Activated naive CD4-positive, alpha-beta T cell treated with anti-CD3 and anti-CD28 coated beads for 36 hours (primary cell): ENCODE measurements around the gene TRAIP. TPM values are rescaled to one million over a fixed set of nuclear protein-coding genes. Genes with fewer than 3 reads are reported as not detected.

ENCODE experiments used
- CTCF ChIA-PET: fragments of 350-600 bp; sonication (Branson Sonifier 250); formaldehyde crosslinking; loops from one replicate; lab custom pipeline; 2021; ENCODE audit warnings: antibody characterized with exemption; lab: Charles Lee
- DNase-seq: peaks from one replicate; pipeline ENCODE4 v3.0.0-alpha.2; 2020
- H3K27ac Mint-ChIP-seq: one replicate; pipeline ENCODE4 v1.8.0; 2021; ENCODE audit warnings: mild to moderate bottlenecking, mixed read lengths
- H3K27me3 Mint-ChIP-seq: one replicate; pipeline ENCODE4 v1.8.0; 2021; ENCODE audit warnings: low read depth, mixed read lengths
- H3K36me3 Mint-ChIP-seq: one replicate; pipeline ENCODE4 v1.8.0; 2021; ENCODE audit warnings: low read depth, mixed read lengths
- H3K4me1 Mint-ChIP-seq: one replicate; pipeline ENCODE4 v1.8.0; 2021; ENCODE audit warnings: low read depth, mixed read lengths
- H3K4me3 Mint-ChIP-seq: one replicate; pipeline ENCODE4 v1.8.0; 2021; ENCODE audit warnings: mild to moderate bottlenecking, moderate library complexity, mixed read lengths
- H3K9me3 Mint-ChIP-seq: one replicate; pipeline ENCODE4 v1.8.0; 2021; ENCODE audit warnings: mixed read lengths
- intact Hi-C: fragments of 100-400 bp; cut with micrococcal nuclease; formaldehyde crosslinking; loops from one replicate; pipeline ENCODE4 v1.15.1; 2023
- total RNA-seq, 2 experiments: library from RNA; stranded (reverse); gene quantifications; one replicate each; pipeline ENCODE4 v1.2.3, GENCODE V29; 2021

Gene TRAIP
- total RNA-seq, 2 experiments from 2014 or later, result 21.5 to 25.7 TPM

DNA sequence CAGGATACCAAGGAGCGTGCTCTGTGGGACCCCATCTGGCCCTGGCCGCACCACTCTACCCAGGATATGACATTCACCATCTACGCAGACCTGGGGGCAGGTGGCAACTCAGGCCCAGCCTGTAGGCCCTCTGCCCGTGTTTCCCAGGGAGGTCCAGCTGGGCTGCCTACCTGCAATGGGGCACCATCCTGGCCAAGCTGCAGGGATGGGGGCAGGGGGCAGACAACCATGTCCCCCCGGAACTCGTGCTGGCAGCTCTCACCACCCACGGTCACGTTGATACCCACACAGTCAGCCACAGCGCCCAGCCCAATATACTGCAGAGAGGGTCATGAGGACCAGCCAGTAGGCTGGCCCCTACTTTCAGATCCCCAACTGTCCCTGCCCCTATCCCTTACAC lies 39.4 kb upstream of the TRAIP start:
- H3K4me1 Mint-ChIP-seq, result no peaks in the 10 kb centered on the region
- CTCF ChIA-PET, result no interaction called here
- no peak overlapping the region for H3K4me3 Mint-ChIP-seq
- no peak overlapping the region for H3K27ac Mint-ChIP-seq
- H3K36me3 Mint-ChIP-seq, result no peaks in the 10 kb centered on the region
- intact Hi-C loops, result no loop called here
- DNase-seq, result no peak
- H3K9me3 Mint-ChIP-seq, result no peaks in the 10 kb centered on the region
- H3K27me3 Mint-ChIP-seq, result no peaks in the 10 kb centered on the region

- Mint-ChIP-seq H3K9me3 (no peaks in the 10 kb centered on the region), H3K27me3 (no peaks in the 10 kb centered on the region), H3K4me1 (no peaks in the 10 kb centered on the region), H3K36me3 (no peaks in the 10 kb centered on the region), H3K4me3 (no peak overlapping the region), H3K27ac (no peak overlapping the region)
- no peak for DNase-seq
- CTCF ChIA-PET, result no interaction called here
- intact Hi-C loops, result no loop called here
Measured at GRCh38 chr3:49889296-49889695, 32.9 kb upstream of the TRAIP start.

- no peaks in the 10 kb centered on the region for H3K36me3 Mint-ChIP-seq
- no peaks in the 10 kb centered on the region for H3K4me1 Mint-ChIP-seq
- DNase-seq, result no peak
- H3K27me3 Mint-ChIP-seq, result no peaks in the 10 kb centered on the region
- H3K9me3 Mint-ChIP-seq, result no peaks in the 10 kb centered on the region
- intact Hi-C loops, result no loop called here
- no peak overlapping the region for H3K4me3 Mint-ChIP-seq
- H3K27ac Mint-ChIP-seq, result no peak overlapping the region
- CTCF ChIA-PET, result no interaction called here
Measured at GRCh38 chr3:49886922-49887265, 30.5 kb upstream of the TRAIP start.

- Mint-ChIP-seq H3K4me3 (no peak overlapping the region), H3K9me3 (no peaks in the 10 kb centered on the region), H3K36me3 (no peaks in the 10 kb centered on the region), H3K4me1 (no peaks in the 10 kb centered on the region), H3K27ac (no peak overlapping the region), H3K27me3 (peaks cover 2% of the 10 kb centered on the region)
- no peak for DNase-seq
- intact Hi-C loops, result no loop called here
- CTCF ChIA-PET, result interaction anchor here (0.8 kb wide), 1 partner anchor 23 kb away, joined by 3 read pairs; no protein-coding TSS in a partner anchor
Measured at GRCh38 chr3:49883998-49884397, 27.6 kb upstream of the TRAIP start.

DNA sequence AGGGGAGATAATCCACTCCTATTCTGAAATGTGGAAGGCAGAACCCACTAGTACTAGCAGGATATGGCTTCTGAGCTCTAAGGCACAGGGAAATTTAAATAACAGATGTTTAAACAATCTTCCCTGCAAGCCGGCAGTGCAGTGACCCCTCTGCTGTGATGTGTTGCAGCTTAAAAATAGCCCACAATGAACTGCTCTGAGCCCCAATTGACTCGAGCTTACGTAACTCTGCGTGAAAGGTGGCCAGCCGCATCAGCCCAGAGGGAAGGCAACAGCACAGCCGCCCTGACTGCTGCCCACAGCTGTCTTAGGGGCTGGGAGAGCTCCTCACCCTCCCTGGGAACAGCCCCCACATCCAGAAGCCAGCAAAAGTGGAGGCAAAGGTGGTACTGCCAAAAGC lies 25.8 kb upstream of the TRAIP start:
- H3K4me1 Mint-ChIP-seq, result no peaks in the 10 kb centered on the region
- H3K27ac Mint-ChIP-seq, result no peak overlapping the region
- no peaks in the 10 kb centered on the region for H3K36me3 Mint-ChIP-seq
- H3K4me3 Mint-ChIP-seq, result no peak overlapping the region
- peaks cover 2% of the 10 kb centered on the region for H3K27me3 Mint-ChIP-seq
- intact Hi-C loops, result no loop called here
- H3K9me3 Mint-ChIP-seq, result no peaks in the 10 kb centered on the region
- CTCF ChIA-PET, result no interaction called here
- DNase-seq, result no peak

DNA sequence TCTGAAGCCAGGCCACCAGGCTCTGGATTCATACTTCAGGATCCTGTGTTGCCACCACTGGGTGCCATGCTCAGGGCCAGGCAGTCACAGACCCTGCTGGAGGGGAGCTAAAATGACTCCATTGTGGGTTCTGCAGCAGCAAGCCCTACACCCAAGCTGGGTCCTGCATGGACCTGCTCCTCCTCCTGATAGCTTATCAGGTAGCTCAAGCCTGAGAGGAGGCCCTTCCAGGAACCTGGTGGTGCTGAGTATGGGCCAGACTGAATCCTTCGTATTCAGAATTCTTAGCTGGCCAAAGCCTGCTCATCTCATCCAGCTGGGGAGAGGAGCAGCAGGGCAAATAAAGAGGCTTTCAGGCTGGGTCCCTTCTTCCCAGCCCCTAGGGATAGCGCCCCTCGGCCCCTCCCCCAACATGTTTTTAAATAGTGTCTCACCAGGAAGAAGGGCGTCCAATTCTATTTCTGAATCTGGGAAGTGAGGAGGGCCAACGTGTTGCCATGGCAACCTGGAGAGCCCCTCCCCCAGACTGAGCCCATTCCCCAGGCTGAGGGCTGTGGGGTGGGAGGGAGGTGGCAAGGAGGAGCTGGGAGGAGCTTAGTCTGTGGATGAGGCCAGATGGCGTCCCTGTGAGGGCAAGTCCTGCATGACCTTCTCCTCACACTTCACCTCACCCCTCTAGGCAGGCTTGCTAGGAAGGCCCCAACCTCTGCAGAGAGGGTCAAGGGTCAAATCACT lies 24.4 kb upstream of the TRAIP start:
- Mint-ChIP-seq H3K9me3 (no peaks in the 10 kb centered on the region), H3K36me3 (no peaks in the 10 kb centered on the region), H3K4me1 (no peaks in the 10 kb centered on the region), H3K4me3 (no peak overlapping the region), H3K27me3 (peaks cover 2% of the 10 kb centered on the region), H3K27ac (no peak overlapping the region)
- CTCF ChIA-PET, result interaction anchor here (0.8 kb wide), 1 partner anchor 25 kb away, joined by 3 read pairs; no protein-coding TSS in a partner anchor
- intact Hi-C loops, result no loop called here
- no peak for DNase-seq

DNA sequence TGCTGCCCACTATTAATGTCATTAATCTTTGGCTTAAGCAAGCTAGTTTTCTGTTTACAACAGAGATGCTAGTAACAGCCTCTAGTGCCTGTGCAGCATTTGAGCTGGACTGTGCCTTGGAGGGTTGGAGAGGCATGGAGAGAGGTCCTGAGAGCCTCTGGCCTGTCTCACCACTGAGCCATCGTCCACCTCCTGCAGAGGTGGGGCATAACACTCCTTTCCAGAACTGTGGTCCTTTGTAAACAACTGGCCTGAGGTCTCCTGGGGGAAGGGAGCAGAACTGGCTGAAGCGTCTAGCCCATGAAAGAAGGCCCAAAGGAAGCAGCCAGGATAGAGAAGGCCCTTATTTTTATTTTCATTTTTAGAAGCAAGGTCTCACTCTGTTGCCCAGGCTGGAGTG lies 23.4 kb upstream of the TRAIP start:
- Mint-ChIP-seq H3K9me3 (no peaks in the 10 kb centered on the region), H3K4me1 (no peaks in the 10 kb centered on the region), H3K36me3 (no peaks in the 10 kb centered on the region), H3K27ac (no peak overlapping the region), H3K4me3 (no peak overlapping the region), H3K27me3 (peaks cover 2% of the 10 kb centered on the region)
- DNase-seq, result no peak
- intact Hi-C loops, result no loop called here
- CTCF ChIA-PET, result no interaction called here

- intact Hi-C loops, result no loop called here
- no peak for DNase-seq
- Mint-ChIP-seq H3K9me3 (no peaks in the 10 kb centered on the region), H3K4me3 (no peak overlapping the region), H3K36me3 (no peaks in the 10 kb centered on the region), H3K27ac (no peak overlapping the region), H3K4me1 (no peaks in the 10 kb centered on the region), H3K27me3 (peaks cover 2% of the 10 kb centered on the region)
- CTCF ChIA-PET, result interaction anchor here (0.7 to 1.5 kb wide), 2 partner anchors 223 to 340 kb away, joined by 3 read pairs; no protein-coding TSS in a partner anchor
Measured at GRCh38 chr3:49878686-49879085, 22.3 kb upstream of the TRAIP start.

GRCh38 chr3:49877716-49878115 lies 21.4 kb upstream of the TRAIP start:
- CTCF ChIA-PET, result interaction anchor here (1.5 kb wide), 1 partner anchor 339 kb away, joined by 3 read pairs; no protein-coding TSS in a partner anchor
- Mint-ChIP-seq H3K9me3 (no peaks in the 10 kb centered on the region), H3K27me3 (peaks cover 2% of the 10 kb centered on the region), H3K27ac (no peak overlapping the region), H3K36me3 (no peaks in the 10 kb centered on the region), H3K4me1 (no peaks in the 10 kb centered on the region), H3K4me3 (no peak overlapping the region)
- DNase-seq, result no peak
- intact Hi-C loops, result no loop called here

- CTCF ChIA-PET, result no interaction called here
- no peaks in the 10 kb centered on the region for H3K4me1 Mint-ChIP-seq
Measured at GRCh38 chr3:49876567-49876966, 20.2 kb upstream of the TRAIP start.

GRCh38 chr3:49873623-49874022 lies 17.3 kb upstream of the TRAIP start:
- CTCF ChIA-PET, result no interaction called here
- Mint-ChIP-seq H3K36me3 (no peaks in the 10 kb centered on the region), H3K9me3 (no peaks in the 10 kb centered on the region), H3K4me3 (no peak overlapping the region), H3K4me1 (no peaks in the 10 kb centered on the region), H3K27me3 (peaks cover 10% of the 10 kb centered on the region), H3K27ac (no peak overlapping the region)
- DNase-seq, result no peak
- intact Hi-C loops, result no loop called here

More at GRCh38 chr3:49876567-49876966, 20.2 kb upstream of the TRAIP start:
- DNase-seq, result no peak
- no peak overlapping the region for H3K27ac Mint-ChIP-seq
- no peaks in the 10 kb centered on the region for H3K36me3 Mint-ChIP-seq
- H3K9me3 Mint-ChIP-seq, result no peaks in the 10 kb centered on the region
- no peak overlapping the region for H3K4me3 Mint-ChIP-seq
- intact Hi-C loops, result no loop called here
- peaks cover under 1% of the 10 kb centered on the region for H3K27me3 Mint-ChIP-seq

DNA sequence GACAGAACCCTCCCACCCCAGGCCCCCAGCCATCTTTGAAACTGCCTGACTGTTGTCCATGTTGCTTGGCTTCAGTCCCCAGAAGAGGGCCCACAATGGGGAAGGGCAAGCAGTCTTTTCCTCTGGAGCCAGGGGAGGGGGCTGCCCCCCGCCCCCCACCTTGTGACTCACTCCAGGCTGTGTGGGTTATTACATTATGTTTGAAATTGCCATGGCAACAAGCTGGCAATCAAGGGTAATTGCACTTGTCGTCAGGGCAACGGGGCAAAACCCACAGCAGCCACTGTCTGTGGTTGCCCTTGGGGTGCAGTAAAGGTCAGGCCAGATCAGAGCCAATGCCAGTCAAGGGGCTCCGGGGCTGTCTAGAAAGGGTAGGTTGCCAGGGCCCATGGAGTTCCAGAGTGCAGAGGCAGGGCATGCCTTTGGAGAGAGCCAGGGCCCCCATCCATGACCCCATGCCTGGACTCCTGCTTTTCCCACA lies 16.5 kb upstream of the TRAIP start:
- Mint-ChIP-seq H3K4me1 (no peaks in the 10 kb centered on the region), H3K36me3 (no peaks in the 10 kb centered on the region), H3K9me3 (no peaks in the 10 kb centered on the region), H3K27me3 (peaks cover 16% of the 10 kb centered on the region), H3K27ac (no peak overlapping the region), H3K4me3 (no peak overlapping the region)
- peak; percentile 25 for DNase-seq
- intact Hi-C loops, result no loop called here
- CTCF ChIA-PET, result interaction anchor here (0.5 kb wide), 1 partner anchor 497 kb away, joined by 3 read pairs; no protein-coding TSS in a partner anchor

GRCh38 chr3:49871531-49872153 lies 15.3 kb upstream of the TRAIP start:
- no peak overlapping the region for H3K27ac Mint-ChIP-seq
- peaks cover 25% of the 10 kb centered on the region for H3K27me3 Mint-ChIP-seq
- H3K4me3 Mint-ChIP-seq, result no peak overlapping the region
- no peaks in the 10 kb centered on the region for H3K4me1 Mint-ChIP-seq
- no peak for DNase-seq
- CTCF ChIA-PET, result interaction anchor here (0.6 kb wide), 1 partner anchor 790 kb away, joined by 3 read pairs; no protein-coding TSS in a partner anchor
- intact Hi-C loops, result no loop called here
- H3K9me3 Mint-ChIP-seq, result no peaks in the 10 kb centered on the region
- no peaks in the 10 kb centered on the region for H3K36me3 Mint-ChIP-seq
